Measurements from ENCODE around the gene GNAS-AS1. TPM values are rescaled to one million over a fixed set of nuclear protein-coding genes. Genes with fewer than 3 reads are reported as not detected.
"Not testable (repeated sequence)": the region's sequence is repeated elsewhere in the genome, so short reads cannot be mapped to it uniquely, and the experiment has no call there.

Gene GNAS-AS1
- total RNA-seq, 6 donors from 2014 or later, result 0.30 to 2.1 (median 0.54) TPM; not detected in 1

GRCh38 chr20:58825450-58825849, 25.3 kb downstream of the GNAS-AS1 start:
- H3K27ac ChIP-seq, result no peak overlapping the region
- no peak for DNase-seq
- H3K4me1 ChIP-seq, result peaks cover 0 to 7% (median 0%) of the 10 kb centered on the region in 4 donors
- H3K9me3 ChIP-seq, result no peaks in the 10 kb centered on the region
- TF ChIP-seq CTCF (IDR thresholded peaks at IDR 0.05) (no peak), POLR2AphosphoS5 (IDR thresholded peaks at IDR 0.05) (no peak), EP300 (IDR thresholded peaks at IDR 0.05) (no peak), POLR2A (IDR thresholded peaks at IDR 0.05) (no peak)
- 82 to 90% methylated on average over 6 of the region's 6 CpGs for WGBS, 2 donors
- H3K4me3 ChIP-seq, result no peak overlapping the region
- no peaks in the 10 kb centered on the region for H3K36me3 ChIP-seq
- no peak for ATAC-seq (ENCODE audit: low FRiP score in 2 of 2)
- H3K27me3 ChIP-seq, result no peaks in the 10 kb centered on the region

- Histone ChIP-seq H3K4me3 (no peak overlapping the region), H3K27me3 (no peaks in the 10 kb centered on the region), H3K27ac (no peak overlapping the region), H3K4me1 (peaks cover 0 to 7% (median 0%) of the 10 kb centered on the region in 4 donors), H3K36me3 (no peaks in the 10 kb centered on the region), H3K9me3 (no peaks in the 10 kb centered on the region)
- ATAC-seq (ENCODE audit: low FRiP score in 2 of 2), result no peak
- 80 to 90% methylated on average over 6 to 8 of the region's 8 CpGs for WGBS, 2 donors
- DNase-seq, result no peak
- TF ChIP-seq POLR2AphosphoS5 (IDR thresholded peaks at IDR 0.05), result no peak
- no peak for TF ChIP-seq CTCF (IDR thresholded peaks at IDR 0.05)
- no peak for TF ChIP-seq EP300 (IDR thresholded peaks at IDR 0.05)
- TF ChIP-seq POLR2A (IDR thresholded peaks at IDR 0.05), result no peak
Observed at GRCh38 chr20:58824843-58825242, 25.9 kb downstream of the GNAS-AS1 start.

GRCh38 chr20:58822748-58823730, 27.7 kb downstream of the GNAS-AS1 start:
- no peaks in the 10 kb centered on the region for H3K27me3 ChIP-seq
- no peak overlapping the region for H3K27ac ChIP-seq
- ATAC-seq (ENCODE audit: low FRiP score in 2 of 2) (no peak), DNase-seq (no peak)
- no peaks in the 10 kb centered on the region for H3K4me1 ChIP-seq
- H3K9me3 ChIP-seq, result no peaks in the 10 kb centered on the region
- no peaks in the 10 kb centered on the region for H3K36me3 ChIP-seq
- WGBS, 2 donors, result 93% methylated on average over 16 to 26 of the region's 26 CpGs
- TF ChIP-seq POLR2AphosphoS5 (IDR thresholded peaks at IDR 0.05), result no peak
- TF ChIP-seq POLR2A (IDR thresholded peaks at IDR 0.05), result no peak
- no peak for TF ChIP-seq CTCF (IDR thresholded peaks at IDR 0.05)
- TF ChIP-seq EP300 (IDR thresholded peaks at IDR 0.05), result no peak
- H3K4me3 ChIP-seq, result no peak overlapping the region

- DNase-seq, result peak in 1 of 2 donors; percentile 49
- H3K4me1 ChIP-seq, result no peaks in the 10 kb centered on the region
- H3K27me3 ChIP-seq, result no peaks in the 10 kb centered on the region
- no peak overlapping the region for H3K4me3 ChIP-seq
- TF ChIP-seq POLR2AphosphoS5 (IDR thresholded peaks at IDR 0.05) (no peak), POLR2A (IDR thresholded peaks at IDR 0.05) (no peak), CTCF (IDR thresholded peaks at IDR 0.05) (peak in 1 of 6 experiments; percentile 10), EP300 (IDR thresholded peaks at IDR 0.05) (no peak)
- no peaks in the 10 kb centered on the region for H3K9me3 ChIP-seq
- WGBS, 2 donors, result 78 to 80% methylated on average over 7 to 8 of the region's 8 CpGs
- H3K27ac ChIP-seq, result no peak overlapping the region
- no peaks in the 10 kb centered on the region for H3K36me3 ChIP-seq
- ATAC-seq (ENCODE audit: low FRiP score in 2 of 2), result no peak
Observed at GRCh38 chr20:58822149-58822548, 28.6 kb downstream of the GNAS-AS1 start.

GRCh38 chr20:58820515-58820914, 30.2 kb downstream of the GNAS-AS1 start:
- H3K27ac ChIP-seq; H3K36me3 ChIP-seq; ATAC-seq (ENCODE audit: low FRiP score in 2 of 2); H3K9me3 ChIP-seq; H3K4me1 ChIP-seq; H3K27me3 ChIP-seq; H3K4me3 ChIP-seq; DNase-seq: not testable (repeated sequence)
- 91 to 97% methylated on average over 6 of the region's 6 CpGs for WGBS, 2 donors
